Natural killer cell (primary cell): ENCODE measurements around the gene SMTNL1. TPM values are rescaled to one million over a fixed set of nuclear protein-coding genes. Genes with fewer than 3 reads are reported as not detected.
A peak's percentile ranks its signal among the peaks of the same experiment; 100 is the strongest.

ENCODE experiments used
- ATAC-seq, 3 donors: fragments of 150-1000 bp in 2 of 3; fragments of 200-7000 bp in 1 of 3; cut with Tn5 transposase; 1 replicate in 1 of 3; 2 replicates in 2 of 3; pipeline ENCODE4 v1.10.0; 2021; ENCODE audit warnings: mild to moderate bottlenecking in 2 of 3, moderate library complexity in 2 of 3
- DNase-seq, 2 donors: peaks; one replicate each; pipeline versions ENCODE4 v3.0.0 to v3.0.0-alpha.2; 2013 to 2021; ENCODE audit warnings: mixed read lengths in 1 of 2
- H3K27ac ChIP-seq: one replicate; pipeline ENCODE4 v1.5.1; 2013; ENCODE audit warnings: mild to moderate bottlenecking, low read length
- H3K27me3 ChIP-seq: one replicate; pipeline ENCODE4 v1.6.1; 2013; ENCODE audit warnings: low read length; ENCODE audit not compliant: control insufficient read depth, insufficient read depth
- H3K36me3 ChIP-seq: one replicate; pipeline ENCODE4 v1.6.1; 2013; ENCODE audit warnings: low read length; ENCODE audit not compliant: control insufficient read depth, insufficient read depth
- H3K4me1 ChIP-seq: one replicate; pipeline ENCODE4 v1.6.1; 2013; ENCODE audit warnings: low read length; ENCODE audit not compliant: control insufficient read depth, insufficient read depth
- H3K4me3 ChIP-seq: one replicate; pipeline ENCODE4 v1.5.1; 2013; ENCODE audit warnings: low read length
- H3K9me3 ChIP-seq: one replicate; pipeline ENCODE4 v1.6.1; 2013; ENCODE audit warnings: low read length; ENCODE audit not compliant: control insufficient read depth, insufficient read depth
- H3K27ac Mint-ChIP-seq, 2 donors: one replicate each; pipeline ENCODE4 v1.8.0; 2022; ENCODE audit warnings: mild to moderate bottlenecking in 2 of 2, mixed read lengths in 2 of 2, moderate library complexity in 1 of 2
- H3K27me3 Mint-ChIP-seq, 2 donors: one replicate each; pipeline ENCODE4 v1.8.0; 2022; ENCODE audit warnings: low read depth in 2 of 2, mixed read lengths in 2 of 2
- H3K36me3 Mint-ChIP-seq: one replicate; pipeline ENCODE4 v1.8.0; 2022; ENCODE audit warnings: mixed read lengths
- H3K4me1 Mint-ChIP-seq, 2 donors: one replicate each; pipeline ENCODE4 v1.8.0; 2022; ENCODE audit warnings: mixed read lengths in 2 of 2
- H3K4me3 Mint-ChIP-seq: one replicate; pipeline ENCODE4 v1.8.0; 2022; ENCODE audit warnings: mild to moderate bottlenecking, moderate library complexity, mixed read lengths
- H3K9me3 Mint-ChIP-seq, 2 donors: one replicate each; pipeline ENCODE4 v1.8.0; 2022; ENCODE audit warnings: mixed read lengths in 2 of 2
- CTCF ChIP-seq: fragments of 200-600 bp; IDR thresholded peaks from one replicate; pipeline ENCODE4 v1.8.0; 2022; ENCODE audit warnings: antibody characterized with exemption
- WGBS: methylation state at CpG from one replicate; pipeline ENCODE4 v1.1.7; 2013; ENCODE audit warnings: missing lambda C conversion rate; ENCODE audit not compliant: insufficient coverage; 5-methylcytosine and 5-hydroxymethylcytosine counted together
- intact Hi-C: fragments of 100-400 bp; cut with micrococcal nuclease; formaldehyde crosslinking; loops from one replicate; pipeline ENCODE4 v1.14.2; 2022
- total RNA-seq, 4 donors: library from RNA; stranded (reverse); fragments of 120-200 nt in 1 of 4; gene quantifications; one replicate each; pipeline versions ENCODE4 v1.2.3 to v1.2.4, GENCODE V29; 2013 to 2022

The SMTNL1 gene
- total RNA-seq, 3 donors from 2014 or later (not counting 1 experiment from before 2014, with no cell fraction given) = not detected

- H3K9me3 Mint-ChIP-seq = no peaks in the 10 kb centered on the region
- peak overlapping the region; percentile 95 for H3K27ac ChIP-seq
- DNase-seq = peak in 1 of 2 donors; percentile 74
Observed at GRCh38 chr11:57566005-57566904, 28.9 kb downstream of the SMTNL1 start.

GRCh38 chr11:57566905-57567514 lies 29.6 kb downstream of the SMTNL1 start:
- no peaks in the 10 kb centered on the region for H3K9me3 Mint-ChIP-seq
- peaks cover 29% of the 10 kb centered on the region for H3K4me1 ChIP-seq
- H3K4me3 Mint-ChIP-seq = peak overlapping the region; percentile 98
- H3K27me3 ChIP-seq = no peaks in the 10 kb centered on the region
- no peaks in the 10 kb centered on the region for H3K36me3 ChIP-seq
- peak; percentile 29 to 41 (median 29) for ATAC-seq
- WGBS = under 1% methylated on average over 15 of the region's 15 CpGs
- peak overlapping the region; percentile 95 for H3K27ac ChIP-seq
- H3K4me1 Mint-ChIP-seq = peaks cover 46 to 54% of the 10 kb centered on the region in 2 donors
- H3K9me3 ChIP-seq = no peaks in the 10 kb centered on the region
- H3K4me3 ChIP-seq = peak overlapping the region; percentile 99
- intact Hi-C loops = loop anchor here (1.0 to 5.0 kb wide), 3 partner anchors 36 to 1010 kb away; partner anchors contain the start of genes LPXN and ZFP91
- peak overlapping the region; percentile 96 to 99 for H3K27ac Mint-ChIP-seq
- H3K36me3 Mint-ChIP-seq = no peaks in the 10 kb centered on the region
- no peaks in the 10 kb centered on the region for H3K27me3 Mint-ChIP-seq
- no peak for TF ChIP-seq CTCF
- peak; percentile 40 to 72 for DNase-seq

More at GRCh38 chr11:57566005-57566904, 28.9 kb downstream of the SMTNL1 start:
- peak overlapping the region; percentile 96 to 99 for H3K27ac Mint-ChIP-seq
- Histone ChIP-seq H3K4me3 (peak overlapping the region; percentile 99), H3K9me3 (no peaks in the 10 kb centered on the region), H3K36me3 (no peaks in the 10 kb centered on the region), H3K4me1 (peaks cover 32% of the 10 kb centered on the region), H3K27me3 (no peaks in the 10 kb centered on the region)
- 7% methylated on average over 4 of the region's 4 CpGs for WGBS
- no peak for TF ChIP-seq CTCF
- peak; percentile 54 to 66 (median 60) for ATAC-seq
- intact Hi-C loops = loop anchor here (5.0 kb wide), 2 partner anchors 946 to 1011 kb away; partner anchors contain the start of genes LPXN and ZFP91
- H3K36me3 Mint-ChIP-seq = no peaks in the 10 kb centered on the region
- H3K4me3 Mint-ChIP-seq = peak overlapping the region; percentile 98
- H3K4me1 Mint-ChIP-seq = peaks cover 54 to 61% of the 10 kb centered on the region in 2 donors
- H3K27me3 Mint-ChIP-seq = no peaks in the 10 kb centered on the region

- Mint-ChIP-seq H3K4me3 (peak within 1 kb of the TSS; percentile 99), H3K4me1 (peaks cover 40 to 50% of the 10 kb centered on the region in 2 donors), H3K27me3 (no peaks in the 10 kb centered on the region), H3K27ac (peak within 1 kb of the TSS; percentile 96 to 99), H3K36me3 (no peaks in the 10 kb centered on the region), H3K9me3 (no peaks in the 10 kb centered on the region)
- H3K9me3 ChIP-seq = no peaks in the 10 kb centered on the region
- H3K4me1 ChIP-seq = peaks cover 24% of the 10 kb centered on the region
- under 1% methylated on average over 87 of the region's 92 CpGs for WGBS
- no peaks in the 10 kb centered on the region for H3K36me3 ChIP-seq
- peak within 1 kb of the TSS; percentile 95 for H3K27ac ChIP-seq
- TF ChIP-seq CTCF = peak; percentile 93
- DNase-seq = peak; percentile 56 to 95
- intact Hi-C loops = loop anchor here (1.0 to 5.0 kb wide), 7 partner anchors 36 to 1010 kb away; partner anchors contain the start of genes LPXN, MED19, TMX2 and ZFP91
- no peaks in the 10 kb centered on the region for H3K27me3 ChIP-seq
- ATAC-seq = peak; percentile 76 to 91 (median 78)
- peak within 1 kb of the TSS; percentile 99 for H3K4me3 ChIP-seq
Observed at GRCh38 chr11:57567515-57568329, 30.3 kb downstream of the SMTNL1 start, which contains the start of gene UBE2L6. TSS of gene UBE2L6 (minus strand) at chr11:57567672. CDS start at chr11:57567611, 61 bp downstream.
